Retinal pigment epithelial cell (primary cell): ENCODE results near the gene KRTAP12-3.
"Not testable (repeated sequence)": the region's sequence is repeated elsewhere in the genome, so short reads cannot be mapped to it uniquely, and the experiment has no call there.

Source experiments
- DNase-seq: peaks from one replicate; pipeline ENCODE4 v3.0.0-alpha.2; 2010; ENCODE audit warnings: low read depth
- H3K4me3 ChIP-seq: 2 replicates; pipeline ENCODE4 v1.5.1; 2011; ENCODE audit warnings: mild to moderate bottlenecking, low read length, control low read depth, moderate library complexity
- CTCF ChIP-seq: conservative IDR thresholded peaks from 2 replicates; pipeline ENCODE4 v1.5.1; 2011; ENCODE audit warnings: low read depth, low read length, control low read depth, inconsistent platforms

The KRTAP12-3 gene

DNA sequence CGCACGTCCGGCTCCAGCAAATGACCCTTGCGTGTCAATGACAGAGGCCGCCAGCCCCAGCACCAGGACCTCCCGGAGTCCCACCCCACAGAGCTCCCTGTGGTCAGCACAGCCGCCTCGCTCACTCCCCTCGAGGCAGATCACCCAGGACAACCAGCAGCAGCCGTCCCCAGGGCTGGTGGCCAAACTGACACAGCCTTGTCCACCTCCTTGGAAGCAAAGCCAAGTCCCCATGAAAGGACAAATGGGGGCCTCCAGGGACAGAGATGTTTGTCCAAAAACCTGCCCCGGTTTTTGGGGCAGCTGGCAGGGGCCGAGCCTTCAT is 18.4 kb upstream of the KRTAP12-3 start:
- no peak for DNase-seq
- no peak for TF ChIP-seq CTCF
- H3K4me3 ChIP-seq = no peak overlapping the region

- H3K4me3 ChIP-seq = no peak overlapping the region
- TF ChIP-seq CTCF = no peak
- DNase-seq = no peak
Measured at GRCh38 chr21:44640761-44641160, 17.0 kb upstream of the KRTAP12-3 start.

DNA sequence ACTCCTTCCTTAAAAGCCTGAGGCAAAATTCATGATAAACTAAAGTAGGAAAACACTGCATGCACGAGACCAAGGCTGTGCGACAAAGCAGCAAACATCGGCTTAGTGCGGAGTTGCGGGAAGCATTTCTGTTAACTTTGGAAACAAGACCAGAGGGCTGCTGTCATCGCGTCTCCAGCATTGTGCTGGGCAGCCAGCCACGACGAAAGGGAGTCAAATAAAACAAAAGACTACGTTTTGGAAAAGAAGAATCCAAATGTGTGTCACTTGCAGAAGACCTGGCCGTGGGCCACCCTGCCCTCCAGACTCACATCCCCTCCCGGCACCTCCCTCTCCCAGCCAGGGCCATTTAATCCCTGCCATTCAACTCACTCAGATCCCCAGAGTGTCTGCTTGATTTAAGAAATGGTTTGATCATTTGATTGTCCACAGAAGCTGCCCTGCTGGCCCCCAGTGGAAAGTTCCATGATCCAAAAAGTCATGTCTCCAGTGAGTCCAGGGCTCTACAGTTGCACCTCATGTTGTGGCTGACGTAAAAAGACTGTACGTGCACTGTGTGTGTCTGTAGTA is 13.9 kb upstream of the KRTAP12-3 start:
- H3K4me3 ChIP-seq = no peak overlapping the region
- no peak for DNase-seq
- TF ChIP-seq CTCF = no peak

DNA sequence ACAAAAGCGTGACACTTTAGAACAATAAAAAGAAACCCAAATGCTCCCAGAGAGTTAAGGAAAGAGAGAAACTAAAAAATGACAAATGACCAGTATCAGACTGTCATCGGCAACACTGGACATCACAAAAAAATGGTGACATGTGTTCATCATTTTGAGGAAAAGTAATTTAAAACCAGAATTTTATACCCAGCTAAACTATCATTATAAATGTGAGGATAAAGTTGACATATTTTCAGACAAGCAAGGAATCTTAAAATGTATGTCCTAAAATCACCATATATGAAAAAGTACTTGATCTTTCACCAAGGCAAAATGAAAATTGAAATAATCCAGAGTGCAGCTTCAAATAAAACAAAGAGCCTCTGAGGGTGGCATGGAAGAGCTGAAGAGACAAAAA is 12.9 kb upstream of the KRTAP12-3 start:
- TF ChIP-seq CTCF = no peak
- DNase-seq = no peak
- H3K4me3 ChIP-seq = no peak overlapping the region

GRCh38 chr21:44646366-44647221 is 11.1 kb upstream of the KRTAP12-3 start, which contains the start of gene KRTAP10-11:
TSS of gene KRTAP10-11 (plus strand) at chr21:44646414. CDS start at chr21:44646459, 45 bp downstream.
- not testable (repeated sequence) for DNase-seq, H3K4me3 ChIP-seq

DNA sequence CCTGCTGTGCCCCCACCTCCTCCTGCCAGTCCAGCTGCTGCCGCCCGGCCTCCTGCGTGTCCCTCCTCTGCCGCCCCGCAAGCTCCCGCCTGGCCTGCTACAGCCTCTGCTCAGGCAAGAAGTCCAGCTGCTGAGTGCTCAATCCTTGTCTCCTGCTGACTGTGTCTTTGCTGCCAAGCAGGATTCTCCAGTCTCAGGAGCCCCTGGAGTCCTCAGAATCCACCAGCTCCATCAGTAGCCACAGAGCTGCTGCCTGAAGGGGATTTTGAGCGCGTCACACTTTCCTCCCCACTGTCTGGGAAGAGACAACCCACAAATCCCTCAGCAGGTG is 10.5 kb upstream of the KRTAP12-3 start:
- H3K4me3 ChIP-seq = no peak overlapping the region
- DNase-seq = no peak
- no peak for TF ChIP-seq CTCF

DNA sequence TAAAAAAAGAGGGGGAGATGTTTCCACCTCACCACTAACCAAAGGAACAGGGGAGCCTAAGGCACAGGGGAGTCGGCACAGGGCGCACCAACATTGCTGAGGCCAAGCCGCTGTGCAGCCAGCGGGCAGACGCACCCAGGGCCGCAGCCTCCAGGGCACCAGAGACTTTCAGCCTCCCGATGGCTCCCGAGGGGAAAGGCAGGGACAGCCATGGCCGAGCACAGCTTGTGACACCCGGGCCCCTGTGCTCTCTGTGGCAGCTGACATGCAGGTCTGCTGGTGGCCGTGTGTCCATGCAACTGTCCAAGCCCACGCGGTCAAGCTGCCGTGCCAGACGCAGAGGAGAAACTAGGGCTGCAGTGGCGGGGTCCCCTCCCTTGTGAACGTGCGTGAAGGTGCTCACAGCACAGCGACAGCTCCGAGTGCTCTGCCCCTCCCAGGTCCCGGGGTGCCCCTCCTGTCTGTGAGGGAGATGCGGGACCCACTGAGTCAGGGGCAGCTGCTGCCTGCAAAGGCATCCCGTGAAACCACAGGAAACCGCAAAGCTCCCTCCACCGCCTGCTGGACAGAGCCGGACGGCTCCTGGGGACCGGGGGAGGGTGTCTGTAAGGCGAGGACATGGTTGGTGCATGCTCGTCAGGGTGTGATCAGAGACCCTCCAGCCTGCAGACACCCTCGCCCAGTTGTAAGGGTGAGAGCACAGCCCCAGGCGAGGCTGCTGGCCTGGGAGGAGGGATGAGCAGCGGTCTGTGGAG is 9.0 kb upstream of the KRTAP12-3 start:
- H3K4me3 ChIP-seq = no peak overlapping the region
- TF ChIP-seq CTCF = no peak
- no peak for DNase-seq
